T47D (cell line): Measurements from ENCODE around the gene ADAMTS14.

Experiments
- DNase-seq, 2 experiments: peaks; one replicate each; pipeline versions ENCODE4 v3.0.0 to v3.0.0-alpha.2; 2011 to 2012; ENCODE audit warnings: low read depth in 1 of 2, low spot score in 1 of 2
- JUND ChIP-seq: IDR thresholded peaks from 2 replicates; pipeline ENCODE4 v1.6.1; 2012; ENCODE audit warnings: low read depth
- in situ Hi-C: cut with HindIII; loops from 2 replicates; pipeline ENCODE4 v1.10.0; 2016; ENCODE audit warnings: low sequenced_read_pairs, low pct_unique_long_range_greater_than_20kb

ADAMTS14 gene

GRCh38 chr10:70780772-70781171 lies 108.5 kb downstream of the ADAMTS14 start:
- no peak for DNase-seq
- TF ChIP-seq JUND, result no peak
- in situ Hi-C loops, result no loop called here

- in situ Hi-C loops, result no loop called here
- DNase-seq, result no peak
- TF ChIP-seq JUND, result no peak
Measured at GRCh38 chr10:70781461-70782051, 109.2 kb downstream of the ADAMTS14 start.

- in situ Hi-C loops, result no loop called here
Measured at GRCh38 chr10:70782086-70782745, 109.9 kb downstream of the ADAMTS14 start.

GRCh38 chr10:70782746-70783680 lies 110.7 kb downstream of the ADAMTS14 start:
- no peak for TF ChIP-seq JUND
- in situ Hi-C loops, result no loop called here
- no peak for DNase-seq

More at GRCh38 chr10:70782086-70782745, 109.9 kb downstream of the ADAMTS14 start:
- DNase-seq, result no peak
- no peak for TF ChIP-seq JUND

GRCh38 chr10:70784016-70784415 lies 111.7 kb downstream of the ADAMTS14 start:
- in situ Hi-C loops, result no loop called here
- DNase-seq, result no peak

GRCh38 chr10:70784471-70784870 lies 112.2 kb downstream of the ADAMTS14 start:
- no peak for DNase-seq
- in situ Hi-C loops, result no loop called here
- TF ChIP-seq JUND, result no peak

More at GRCh38 chr10:70784016-70784415, 111.7 kb downstream of the ADAMTS14 start:
- TF ChIP-seq JUND, result no peak

- TF ChIP-seq JUND, result no peak
- in situ Hi-C loops, result no loop called here
- DNase-seq, result no peak
Measured at GRCh38 chr10:70785190-70785589, 112.9 kb downstream of the ADAMTS14 start, which contains the start of gene TBATA. Gene TBATA, minus strand, starts transcription at chr10:70785377. Its CDS starts 1,998 bp downstream, at chr10:70783379.

GRCh38 chr10:70786799-70787415 lies 114.6 kb downstream of the ADAMTS14 start:
- no peak for TF ChIP-seq JUND
- in situ Hi-C loops, result no loop called here
- no peak for DNase-seq

GRCh38 chr10:70791386-70792039 lies 119.2 kb downstream of the ADAMTS14 start:
- DNase-seq, result no peak
- in situ Hi-C loops, result no loop called here
- TF ChIP-seq JUND, result no peak

- no peak for DNase-seq
- TF ChIP-seq JUND, result no peak
- in situ Hi-C loops, result no loop called here
Measured at GRCh38 chr10:70795613-70796012, 123.3 kb downstream of the ADAMTS14 start.

- no peak for TF ChIP-seq JUND
- no peak for DNase-seq
- in situ Hi-C loops, result no loop called here
Measured at GRCh38 chr10:70797840-70798239, 125.5 kb downstream of the ADAMTS14 start.

- TF ChIP-seq JUND, result no peak
- in situ Hi-C loops, result no loop called here
- DNase-seq, result no peak
Measured at GRCh38 chr10:70799124-70799523, 126.8 kb downstream of the ADAMTS14 start.
